Neural cell (in vitro differentiated cells): ENCODE results near the gene OFD1. TPM values are rescaled to one million over a fixed set of nuclear protein-coding genes. Genes with fewer than 3 reads are reported as not detected.

Source experiments
- H2AFZ ChIP-seq: fragments of 200-600, 300-800 bp; sonication (generic), shearing (Covaris generic); 2 replicates; pipeline ENCODE4 v1.6.0; 2014; ENCODE audit warnings: low read depth, mild to moderate bottlenecking, antibody characterized with exemption, low read length, moderate library complexity
- H3F3A ChIP-seq: fragments of 200-600 bp; shearing (Covaris generic); 2 replicates; pipeline ENCODE4 v1.6.1; 2016; ENCODE audit warnings: mild to moderate bottlenecking, moderate library complexity, mixed read lengths, antibody characterized with exemption, low read length; ENCODE audit not compliant: insufficient read depth, poor library complexity, severe bottlenecking
- H3K27ac ChIP-seq: fragments of 200-600, 300-800 bp; sonication (generic), shearing (Covaris generic); 2 replicates; pipeline ENCODE4 v1.5.1; 2014; ENCODE audit warnings: mild to moderate bottlenecking, low read length, moderate library complexity
- H3K27me3 ChIP-seq: fragments of 300-800, 200-600 bp; sonication (generic), shearing (Covaris generic); 2 replicates; pipeline ENCODE4 v1.6.0; 2014; ENCODE audit warnings: mild to moderate bottlenecking, low read depth, low read length, moderate library complexity; ENCODE audit not compliant: insufficient read depth
- H3K36me3 ChIP-seq: fragments of 300-800, 200-600 bp; sonication (generic), shearing (Covaris generic); 2 replicates; pipeline ENCODE4 v1.5.1; 2014; ENCODE audit warnings: mild to moderate bottlenecking, antibody characterized with exemption, low read length, moderate library complexity; ENCODE audit not compliant: insufficient read depth
- H3K4me2 ChIP-seq: fragments of 300-800, 200-600 bp; sonication (generic), shearing (Covaris generic); 2 replicates; pipeline ENCODE4 v1.6.0; 2014; ENCODE audit warnings: mild to moderate bottlenecking, low read length
- H3K4me3 ChIP-seq: fragments of 300-800, 200-600 bp; sonication (generic), shearing (Covaris generic); 2 replicates; pipeline ENCODE4 v1.5.1; 2014; ENCODE audit warnings: mild to moderate bottlenecking, low read length, moderate library complexity
- H3K79me2 ChIP-seq: fragments of 200-600 bp; shearing (Covaris generic); replicated peaks from 2 replicates; pipeline ENCODE4 v1.6.0; 2014; ENCODE audit warnings: mild to moderate bottlenecking, low read length, moderate library complexity; ENCODE audit not compliant: insufficient read depth
- H3K9ac ChIP-seq: fragments of 300-800, 200-600 bp; sonication (generic), shearing (Covaris generic); 2 replicates; pipeline ENCODE4 v1.6.1; 2016; ENCODE audit warnings: mild to moderate bottlenecking, low read length, mixed read lengths
- H3K9me2 ChIP-seq: fragments of 200-600 bp; shearing (Covaris generic); 2 replicates; pipeline ENCODE4 v1.6.1; 2016; ENCODE audit warnings: mild to moderate bottlenecking, low read length, mixed read lengths; ENCODE audit not compliant: insufficient read depth
- H3K9me3 ChIP-seq: fragments of 200-600, 300-800 bp; sonication (generic), shearing (Covaris generic); 2 replicates; pipeline ENCODE4 v1.6.1; 2016; ENCODE audit warnings: mild to moderate bottlenecking, mixed run types, low read length, moderate library complexity, mixed read lengths
- H4K20me1 ChIP-seq: fragments of 200-600 bp; shearing (Covaris generic); 2 replicates; pipeline ENCODE4 v1.6.1; 2016; ENCODE audit warnings: mild to moderate bottlenecking, mixed run types; ENCODE audit not compliant: insufficient read depth
- CTCF ChIP-seq: fragments of 450-650 bp; IDR thresholded peaks from 2 replicates; pipeline ENCODE4 v1.5.1; 2014; ENCODE audit warnings: antibody characterized with exemption, mild to moderate bottlenecking, moderate library complexity; ENCODE audit not compliant: poor library complexity, severe bottlenecking
- EP300 ChIP-seq: fragments of 450-650 bp; conservative IDR thresholded peaks from 2 replicates; pipeline ENCODE4 v1.6.1; 2014; ENCODE audit warnings: antibody characterized with exemption, mild to moderate bottlenecking, moderate library complexity; ENCODE audit not compliant: poor library complexity, severe bottlenecking
- EZH2 ChIP-seq: fragments of 200-600, 300-800 bp; shearing (Covaris generic), sonication (generic); IDR thresholded peaks from 2 replicates; pipeline ENCODE4 v1.6.1; 2014; ENCODE audit warnings: antibody characterized with exemption, low read length, borderline replicate concordance, mild to moderate bottlenecking; ENCODE audit not compliant: insufficient read depth, poor library complexity, severe bottlenecking
- MXI1 ChIP-seq: fragments of 450-650 bp; conservative IDR thresholded peaks from 2 replicates; pipeline ENCODE4 v1.6.1; 2014; ENCODE audit warnings: antibody characterized with exemption, mild to moderate bottlenecking; ENCODE audit not compliant: poor library complexity, severe bottlenecking
- POLR2AphosphoS5 ChIP-seq: IDR thresholded peaks from 2 replicates; pipeline ENCODE4 v1.6.1; 2012
- RAD21 ChIP-seq: fragments of 450-650 bp; conservative IDR thresholded peaks from 2 replicates; pipeline ENCODE4 v1.6.1; 2014; ENCODE audit warnings: antibody characterized with exemption, mild to moderate bottlenecking, moderate library complexity
- REST ChIP-seq: IDR thresholded peaks from 2 replicates; pipeline ENCODE4 v1.6.1; 2012; ENCODE audit warnings: borderline replicate concordance
- SMC3 ChIP-seq: fragments of 450-650 bp; conservative IDR thresholded peaks from 2 replicates; pipeline ENCODE4 v1.6.1; 2014; ENCODE audit warnings: antibody characterized with exemption, mild to moderate bottlenecking, moderate library complexity; ENCODE audit not compliant: poor library complexity
- TAF1 ChIP-seq: IDR thresholded peaks from 2 replicates; pipeline ENCODE4 v1.6.1; 2012; ENCODE audit warnings: low read depth
- polyA plus RNA-seq: library from polyadenylated mRNA; depleted of rRNA; stranded (reverse); fragments of >200 nt; gene quantifications from 2 replicates; pipeline ENCODE4 v1.2.3, GENCODE V29; 2014

Gene OFD1
- polyA plus RNA-seq, 1 donor from 2014 or later, result 35.1 TPM

- no peaks in the 10 kb centered on the region for H3K27me3 ChIP-seq
- H4K20me1 ChIP-seq, result no peaks in the 10 kb centered on the region
- H3K4me3 ChIP-seq, result peak overlapping the region; percentile 79
- H3K27ac ChIP-seq, result no peak overlapping the region
- no peaks in the 10 kb centered on the region for H3F3A ChIP-seq
- no peaks in the 10 kb centered on the region for H3K36me3 ChIP-seq
- peak overlapping the region; percentile 27 for H2AFZ ChIP-seq
- TF ChIP-seq CTCF (no peak), MXI1 (no peak), SMC3 (no peak), EZH2 (no peak), RAD21 (no peak), POLR2AphosphoS5 (no peak)
- H3K9me3 ChIP-seq, result no peaks in the 10 kb centered on the region
- peak overlapping the region; percentile 35 for H3K4me2 ChIP-seq
- no peaks in the 10 kb centered on the region for H3K9me2 ChIP-seq
- peak overlapping the region; percentile 73 for H3K9ac ChIP-seq
- peaks cover 28% of the 10 kb centered on the region for H3K79me2 ChIP-seq
Measured at GRCh38 chrX:13689741-13690211, 44.8 kb upstream of the OFD1 start.

- TF ChIP-seq SMC3, result no peak
- no peak for TF ChIP-seq POLR2AphosphoS5
- no peak for TF ChIP-seq REST
- TF ChIP-seq MXI1, result no peak
- Histone ChIP-seq H3K9ac (no peak overlapping the region), H3K9me2 (no peaks in the 10 kb centered on the region), H3K9me3 (no peaks in the 10 kb centered on the region), H2AFZ (no peak overlapping the region), H3K79me2 (peaks cover 29% of the 10 kb centered on the region), H3K27ac (no peak overlapping the region), H3K27me3 (no peaks in the 10 kb centered on the region), H3K4me3 (peak overlapping the region; percentile 79), H3F3A (no peaks in the 10 kb centered on the region), H3K4me2 (no peak overlapping the region), H4K20me1 (no peaks in the 10 kb centered on the region), H3K36me3 (no peaks in the 10 kb centered on the region)
Measured at GRCh38 chrX:13690836-13691235, 43.7 kb upstream of the OFD1 start.

GRCh38 chrX:13691841-13692371 lies 42.6 kb upstream of the OFD1 start:
- H3K27ac ChIP-seq, result no peak overlapping the region
- H4K20me1 ChIP-seq, result no peaks in the 10 kb centered on the region
- no peaks in the 10 kb centered on the region for H3K9me2 ChIP-seq
- no peak overlapping the region for H3K4me3 ChIP-seq
- no peak for TF ChIP-seq MXI1
- TF ChIP-seq EZH2, result no peak
- TF ChIP-seq POLR2AphosphoS5, result no peak
- TF ChIP-seq RAD21, result no peak
- no peak for TF ChIP-seq CTCF
- no peak for TF ChIP-seq REST
- TF ChIP-seq SMC3, result no peak
- no peak for TF ChIP-seq TAF1
- TF ChIP-seq EP300, result no peak
- H3K9ac ChIP-seq, result no peak overlapping the region
- no peaks in the 10 kb centered on the region for H3K9me3 ChIP-seq
- no peaks in the 10 kb centered on the region for H3K27me3 ChIP-seq
- no peaks in the 10 kb centered on the region for H3F3A ChIP-seq
- H3K4me2 ChIP-seq, result no peak overlapping the region
- H3K79me2 ChIP-seq, result peaks cover 29% of the 10 kb centered on the region
- no peaks in the 10 kb centered on the region for H3K36me3 ChIP-seq
- no peak overlapping the region for H2AFZ ChIP-seq
